ENCODE measurements around the gene ZNF440.
"Not testable (repeated sequence)": the region's sequence is repeated elsewhere in the genome, so short reads cannot be mapped to it uniquely, and the experiment has no call there.

ZNF440 gene

GRCh38 chr19:11814029-11814699 is at the start of gene ZNF440:
TSS of gene ZNF440 (plus strand) at chr19:11814273. CDS start at chr19:11814448, 175 bp downstream.
- DNase-seq: peak; percentile 87

GRCh38 chr19:11766597-11767591 is 47.2 kb upstream of the ZNF440 start, which contains the start of gene ZNF441:
TSS of gene ZNF441 (plus strand) at chr19:11767000. CDS start at chr19:11767194, 194 bp downstream.
- DNase-seq: peak; percentile 96

- peak; percentile 29 for DNase-seq
These were observed 46.4 kb upstream of the ZNF440 start for GRCh38 chr19:11767633-11768133.

GRCh38 chr19:11769995-11770394 is 44.1 kb upstream of the ZNF440 start:
- no peak for DNase-seq

GRCh38 chr19:11771520-11771919 is 42.6 kb upstream of the ZNF440 start:
- not testable (repeated sequence) for DNase-seq

GRCh38 chr19:11776669-11777068 is 37.4 kb upstream of the ZNF440 start:
- not testable (repeated sequence) for DNase-seq

- DNase-seq: no peak
These were observed 33.5 kb upstream of the ZNF440 start for GRCh38 chr19:11780431-11781020.

GRCh38 chr19:11781295-11782057 is 32.6 kb upstream of the ZNF440 start:
- no peak for DNase-seq

- DNase-seq: no peak
These were observed 30.3 kb upstream of the ZNF440 start for GRCh38 chr19:11783767-11784166.

- no peak for DNase-seq
These were observed 29.7 kb upstream of the ZNF440 start for GRCh38 chr19:11784356-11784755.

GRCh38 chr19:11787536-11787935 is 26.5 kb upstream of the ZNF440 start:
- DNase-seq: no peak

GRCh38 chr19:11792942-11793341 is 21.1 kb upstream of the ZNF440 start:
- no peak for DNase-seq

- DNase-seq: peak; percentile 87
These were observed 16.6 kb upstream of the ZNF440 start for GRCh38 chr19:11797491-11797890.

GRCh38 chr19:11798391-11799330 is 15.4 kb upstream of the ZNF440 start, which contains the start of gene ZNF491:
TSS of gene ZNF491 (plus strand) at chr19:11798523. CDS start at chr19:11805954, 7,431 bp downstream.
- peak; percentile 91 for DNase-seq

- DNase-seq: no peak
These were observed 7.5 kb upstream of the ZNF440 start for GRCh38 chr19:11806354-11807098.

- DNase-seq: no peak
These were observed 7.0 kb upstream of the ZNF440 start for GRCh38 chr19:11807099-11807380.

GRCh38 chr19:11813703-11814028 is 407 bp upstream of the ZNF440 start:
- no peak for DNase-seq

- DNase-seq: no peak
These were observed 595 bp downstream of the ZNF440 start for GRCh38 chr19:11814700-11815035.

GRCh38 chr19:11821474-11822109 is 7.5 kb downstream of the ZNF440 start:
- no peak for DNase-seq
